SK-N-SH (cell line): ENCODE measurements around the gene IL1R2. TPM values are rescaled to one million over a fixed set of nuclear protein-coding genes. Genes with fewer than 3 reads are reported as not detected.
"Not testable (repeated sequence)": the region's sequence is repeated elsewhere in the genome, so short reads cannot be mapped to it uniquely, and the experiment has no call there.

ENCODE experiments used
- CTCF ChIA-PET: fragments of 300-600, 350-600 bp; formaldehyde crosslinking; extraction: SDS; loops from one replicate; lab custom pipeline; 2021; lab: Yijun Ruan, JAX
- POLR2A ChIA-PET: fragments of 350-600 bp; sonication (Branson Sonifier 250); formaldehyde crosslinking; extraction: SDS; loops from one replicate; lab custom pipeline; 2020; ENCODE audit warnings: antibody characterized with exemption, inconsistent platforms; lab: Yijun Ruan, JAX
- DNase-seq: peaks from one replicate; pipeline ENCODE4 v3.0.0; 2012
- H2AFZ ChIP-seq: fragments of 200-600 bp; sonication (generic); 2 replicates; pipeline ENCODE4 v1.8.1; 2016; ENCODE audit warnings: antibody characterized with exemption, mild to moderate bottlenecking, low read depth
- H3F3A ChIP-seq: fragments of 200-600 bp; sonication (generic); replicated peaks from 2 replicates; pipeline ENCODE3; 2016; ENCODE audit warnings: antibody characterized with exemption, mild to moderate bottlenecking; ENCODE audit not compliant: insufficient read depth
- H3K27ac ChIP-seq, 2 experiments: fragments of 200-500 bp in 1 of 2; fragments of 200-600 bp in 1 of 2; sonication (Bioruptor generic) in 1 of 2; sonication (generic), shearing (Covaris generic) in 1 of 2; 2 replicates each; pipeline versions ENCODE4 v1.5.1 to v1.6.1; 2014 to 2016; ENCODE audit warnings: low read depth in 2 of 2, inconsistent platforms in 1 of 2, low read length in 1 of 2, mild to moderate bottlenecking in 1 of 2, mixed read lengths in 1 of 2
- H3K27me3 ChIP-seq: fragments of 200-600 bp; sonication (generic), shearing (Covaris generic); 2 replicates; pipeline ENCODE4 v1.6.1; 2016; ENCODE audit warnings: mixed run types; ENCODE audit not compliant: insufficient read depth
- H3K36me3 ChIP-seq, 2 experiments: fragments of 200-500 bp in 1 of 2; fragments of 200-600 bp in 1 of 2; sonication (Bioruptor generic) in 1 of 2; sonication (generic) in 1 of 2; replicated peaks in 1 of 2; 2 replicates each; pipeline versions ENCODE3 to v1.5.1; 2014 to 2016; ENCODE audit warnings: low read length in 1 of 2, mild to moderate bottlenecking in 1 of 2; ENCODE audit not compliant: insufficient read depth in 2 of 2, control insufficient read depth in 1 of 2
- H3K4me1 ChIP-seq, 2 experiments: fragments of 200-500 bp in 1 of 2; fragments of 200-600 bp in 1 of 2; sonication (Bioruptor generic) in 1 of 2; sonication (generic), shearing (Covaris generic) in 1 of 2; 2 replicates each; pipeline versions ENCODE4 v1.5.1 to v1.6.1; 2014 to 2016; ENCODE audit warnings: low read depth in 1 of 2, low read length in 1 of 2, mixed run types in 1 of 2; ENCODE audit not compliant: insufficient read depth in 2 of 2, control insufficient read depth in 1 of 2
- H3K4me2 ChIP-seq: fragments of 200-600 bp; sonication (generic), shearing (Covaris generic); 2 replicates; pipeline ENCODE4 v1.6.1; 2017; ENCODE audit warnings: mixed run types
- H3K4me3 ChIP-seq, 2 experiments: fragments of 200-500 bp in 1 of 2; fragments of 200-600 bp in 1 of 2; sonication (Bioruptor generic) in 1 of 2; sonication (generic), shearing (Covaris generic) in 1 of 2; 2 replicates each; pipeline versions ENCODE4 v1.5.1 to v1.8.1; 2014 to 2016; ENCODE audit warnings: low read depth in 2 of 2, inconsistent platforms in 1 of 2, low read length in 1 of 2, mild to moderate bottlenecking in 1 of 2, mixed read lengths in 1 of 2, moderate library complexity in 1 of 2
- H3K79me2 ChIP-seq: fragments of 200-600 bp; sonication (generic); 2 replicates; pipeline ENCODE4 v1.8.1; 2017; ENCODE audit warnings: mild to moderate bottlenecking; ENCODE audit not compliant: insufficient read depth
- H3K9ac ChIP-seq: fragments of 200-600 bp; sonication (generic); 2 replicates; pipeline ENCODE4 v1.6.1; 2017; ENCODE audit warnings: mixed run types
- H3K9me2 ChIP-seq: fragments of 200-600 bp; sonication (generic); 2 replicates; pipeline ENCODE4 v1.6.1; 2017; ENCODE audit warnings: mixed run types
- H3K9me3 ChIP-seq: fragments of 200-600 bp; sonication (generic); 2 replicates; pipeline ENCODE4 v1.6.1; 2017; ENCODE audit warnings: mixed run types, mild to moderate bottlenecking, moderate library complexity
- H4K20me1 ChIP-seq: fragments of 200-600 bp; sonication (generic); 2 replicates; pipeline ENCODE4 v1.6.1; 2017; ENCODE audit warnings: mild to moderate bottlenecking, mixed run types; ENCODE audit not compliant: insufficient read depth
- EP300 ChIP-seq, 2 experiments: IDR thresholded peaks; 2 replicates each; pipeline versions ENCODE4 v1.4.0 to v1.6.1; 2012; ENCODE audit warnings: borderline replicate concordance in 1 of 2, low read depth in 1 of 2, low read length in 1 of 2
- NRF1 ChIP-seq: IDR thresholded peaks from 2 replicates; pipeline ENCODE4 v1.6.1; 2012; ENCODE audit warnings: low read depth, mild to moderate bottlenecking, low read length
- PBX3 ChIP-seq: IDR thresholded peaks from 2 replicates; pipeline ENCODE4; 2012
- RXRA ChIP-seq: IDR thresholded peaks from 2 replicates; pipeline ENCODE4 v1.4.0; 2012; ENCODE audit warnings: low read depth, mild to moderate bottlenecking, borderline replicate concordance
- USF1 ChIP-seq: IDR thresholded peaks from 2 replicates; pipeline ENCODE4 v1.4.0; 2012; ENCODE audit warnings: low read depth, borderline replicate concordance
- ZBTB33 ChIP-seq: IDR thresholded peaks from 2 replicates; pipeline ENCODE4 v1.4.0; 2012; ENCODE audit warnings: low read depth, borderline replicate concordance
- WGBS: methylation state at CpG from one replicate; pipeline ENCODE4 v1.1.6; 2017; ENCODE audit warnings: low lambda C conversion rate; 5-methylcytosine and 5-hydroxymethylcytosine counted together
- polyA plus RNA-seq, 3 experiments: library from polyadenylated mRNA; depleted of rRNA; stranded (reverse); fragments of >200 nt; gene quantifications; 2 replicates each; pipeline ENCODE4 v1.2.3, GENCODE V29; 2012
- TF ChIP-seq, protein P1 (sequence below): fragments of 150-350 bp; IDR thresholded peaks from 2 replicates; pipeline ENCODE4 v1.6.1; 2017; ENCODE audit warnings: antibody characterized with exemption, low read length, low read depth, borderline replicate concordance

Gene IL1R2
- polyA plus RNA-seq, 1 of the 3 experiments (the other 2 are of a cell fraction) = 0.16 TPM

- H3K36me3 ChIP-seq = no peaks in the 10 kb centered on the region
- H3K9me3 ChIP-seq = no peaks in the 10 kb centered on the region
- H3K9ac ChIP-seq = no peak overlapping the region
- no peak overlapping the region for H2AFZ ChIP-seq
- no peak overlapping the region for H3K4me2 ChIP-seq
- ChIA-PET CTCF (no interaction called here), POLR2A (no interaction called here)
- H3K27me3 ChIP-seq = peaks cover 20% of the 10 kb centered on the region; the same call in 1 of the 2 replicates
- DNase-seq = no peak
- no peaks in the 10 kb centered on the region for H4K20me1 ChIP-seq
- H3K79me2 ChIP-seq = no peaks in the 10 kb centered on the region
- H3F3A ChIP-seq = no peaks in the 10 kb centered on the region
- H3K27ac ChIP-seq = no peak overlapping the region
- no peaks in the 10 kb centered on the region for H3K4me1 ChIP-seq
- WGBS = 66% methylated on average over 3 of the region's 3 CpGs
- no peak for TF ChIP-seq PBX3
- TF ChIP-seq NRF1 = no peak
- TF ChIP-seq EP300 (IDR thresholded peaks at IDR 0.05; ENCODE audit: borderline replicate concordance in 1 of 2, low read depth in 1 of 2, low read length in 1 of 2) = no peak
- TF ChIP-seq USF1 = no peak
- no peak for TF ChIP-seq ZBTB33
- no peak for TF ChIP-seq RXRA
- no peaks in the 10 kb centered on the region for H3K9me2 ChIP-seq
- no peak overlapping the region for H3K4me3 ChIP-seq
Observed at GRCh38 chr2:102002228-102002627, 10.5 kb downstream of the IL1R2 start.

GRCh38 chr2:102002909-102003308 lies 11.1 kb downstream of the IL1R2 start:
- H3K4me1 ChIP-seq, H3K4me3 ChIP-seq, H3K9me3 ChIP-seq, H3F3A ChIP-seq, DNase-seq, H3K36me3 ChIP-seq, H4K20me1 ChIP-seq, H3K4me2 ChIP-seq, H3K9me2 ChIP-seq, H3K27ac ChIP-seq, H3K79me2 ChIP-seq, H2AFZ ChIP-seq, CTCF ChIA-PET, POLR2A ChIA-PET, H3K9ac ChIP-seq: not testable (repeated sequence)
- peaks cover 14% of the 10 kb centered on the region; the same call in 1 of the 2 replicates for H3K27me3 ChIP-seq
- 59% methylated on average over 3 of the region's 3 CpGs for WGBS

GRCh38 chr2:102003696-102004095 lies 11.9 kb downstream of the IL1R2 start:
- H3K9me3 ChIP-seq = no peaks in the 10 kb centered on the region
- H3K9ac ChIP-seq = no peak overlapping the region
- no peak overlapping the region for H3K27ac ChIP-seq
- H2AFZ ChIP-seq = no peak overlapping the region
- no peaks in the 10 kb centered on the region for H3K36me3 ChIP-seq
- no peaks in the 10 kb centered on the region for H3K9me2 ChIP-seq
- CTCF ChIA-PET = interaction anchor here (1.3 to 1.5 kb wide), 2 partner anchors 12 to 17 kb away, joined by 4 to 5 read pairs; no protein-coding TSS in a partner anchor
- 64% methylated on average over 3 of the region's 3 CpGs for WGBS
- TF ChIP-seq, protein P1, sequence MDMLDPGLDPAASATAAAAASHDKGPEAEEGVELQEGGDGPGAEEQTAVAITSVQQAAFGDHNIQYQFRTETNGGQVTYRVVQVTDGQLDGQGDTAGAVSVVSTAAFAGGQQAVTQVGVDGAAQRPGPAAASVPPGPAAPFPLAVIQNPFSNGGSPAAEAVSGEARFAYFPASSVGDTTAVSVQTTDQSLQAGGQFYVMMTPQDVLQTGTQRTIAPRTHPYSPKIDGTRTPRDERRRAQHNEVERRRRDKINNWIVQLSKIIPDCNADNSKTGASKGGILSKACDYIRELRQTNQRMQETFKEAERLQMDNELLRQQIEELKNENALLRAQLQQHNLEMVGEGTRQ = no peak
- no peak for DNase-seq
- no peak overlapping the region for H3K4me3 ChIP-seq
- H3K4me1 ChIP-seq = no peaks in the 10 kb centered on the region
- POLR2A ChIA-PET = no interaction called here
- H3K4me2 ChIP-seq = no peak overlapping the region
- no peaks in the 10 kb centered on the region for H3K79me2 ChIP-seq
- H3K27me3 ChIP-seq = peaks cover 6% of the 10 kb centered on the region; the same call in 1 of the 2 replicates
- no peaks in the 10 kb centered on the region for H3F3A ChIP-seq
- H4K20me1 ChIP-seq = no peaks in the 10 kb centered on the region
